NCI-H187 (cell line): Measurements from ENCODE around the gene FAM25A.
"Not testable (repeated sequence)": the region's sequence is repeated elsewhere in the genome, so short reads cannot be mapped to it uniquely, and the experiment has no call there.

Source experiments
- DNase-seq, 2 experiments: peaks; one replicate each; lab custom pipeline; 2025; lab: John Stamatoyannopoulos, UW

The FAM25A gene

DNA sequence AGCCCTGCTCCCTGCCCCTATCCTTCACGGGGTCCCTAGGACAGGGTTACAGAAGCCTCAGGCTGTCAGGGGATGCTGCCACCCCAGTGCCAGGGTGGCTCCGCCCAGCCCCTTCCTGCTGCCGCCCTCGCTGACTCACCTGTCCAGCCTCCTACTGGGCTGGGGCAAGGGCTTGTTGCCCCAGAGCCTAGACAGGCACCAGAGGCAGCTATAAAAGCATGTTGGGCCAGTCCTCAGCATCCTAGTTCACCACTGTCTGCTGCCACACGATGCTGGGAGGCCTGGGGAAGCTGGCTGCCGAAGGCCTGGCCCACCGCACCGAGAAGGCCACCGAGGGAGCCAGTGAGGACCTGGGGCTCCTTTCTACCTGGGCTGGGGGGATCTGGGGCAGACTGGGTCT, at the start of gene FAM25A:
Gene FAM25A, plus strand, starts transcription at position 239 of the 400 bp plus-strand sequence. Its CDS starts 31 bp downstream, at position 270.
- DNase-seq, result not testable (repeated sequence)

DNA sequence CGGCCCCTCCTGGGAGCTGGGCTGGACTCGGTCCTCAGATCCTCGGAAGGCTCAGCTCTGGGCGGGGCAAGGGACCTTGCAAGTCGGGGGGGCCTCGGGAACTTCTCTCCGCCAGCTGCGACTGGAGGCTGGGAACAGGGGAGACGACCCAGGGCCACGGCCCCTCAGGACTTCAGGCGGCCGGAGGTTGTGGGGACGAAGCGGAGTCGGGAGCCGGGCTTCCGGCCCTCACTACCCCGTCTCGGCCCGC, 49.2 kb upstream of the FAM25A start:
- no peak for DNase-seq

DNA sequence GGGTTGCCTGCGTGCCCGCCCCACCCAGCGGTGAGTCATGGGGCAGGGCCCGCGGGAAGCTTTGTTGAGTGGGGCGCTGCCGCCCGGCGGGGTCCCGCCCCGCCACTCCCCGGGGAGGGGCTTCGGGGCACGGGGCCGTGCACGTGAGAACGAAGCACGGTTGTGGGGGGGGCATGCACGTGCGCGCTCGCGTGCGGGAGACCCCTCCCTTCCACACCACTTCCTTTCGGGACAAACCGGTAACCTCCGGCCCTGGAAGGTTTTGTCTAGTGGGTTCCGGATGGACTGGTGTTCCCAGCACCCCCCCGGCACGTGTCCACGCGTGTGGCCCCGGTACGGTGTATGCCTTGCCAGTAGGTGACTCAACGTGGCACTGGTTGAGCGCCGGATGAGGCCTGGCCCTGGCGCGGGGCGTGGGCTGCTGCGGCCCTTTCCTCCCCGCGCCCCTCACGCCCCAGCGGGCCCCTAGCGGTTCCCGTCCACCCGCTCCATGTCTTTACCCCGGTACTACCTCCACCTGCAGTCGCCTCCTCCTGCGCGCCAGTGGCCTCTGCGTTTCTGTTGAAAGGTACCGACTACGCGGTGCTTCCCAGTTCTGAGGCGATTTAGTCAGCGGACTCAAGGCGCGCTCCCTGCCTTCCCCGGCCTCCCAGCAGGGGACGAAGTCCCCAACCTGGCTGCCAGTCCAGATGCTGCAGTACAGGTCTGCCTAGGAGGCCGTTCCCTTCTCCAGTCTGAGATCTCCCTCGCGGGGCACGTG, 48.7 kb upstream of the FAM25A start:
- no peak for DNase-seq

DNA sequence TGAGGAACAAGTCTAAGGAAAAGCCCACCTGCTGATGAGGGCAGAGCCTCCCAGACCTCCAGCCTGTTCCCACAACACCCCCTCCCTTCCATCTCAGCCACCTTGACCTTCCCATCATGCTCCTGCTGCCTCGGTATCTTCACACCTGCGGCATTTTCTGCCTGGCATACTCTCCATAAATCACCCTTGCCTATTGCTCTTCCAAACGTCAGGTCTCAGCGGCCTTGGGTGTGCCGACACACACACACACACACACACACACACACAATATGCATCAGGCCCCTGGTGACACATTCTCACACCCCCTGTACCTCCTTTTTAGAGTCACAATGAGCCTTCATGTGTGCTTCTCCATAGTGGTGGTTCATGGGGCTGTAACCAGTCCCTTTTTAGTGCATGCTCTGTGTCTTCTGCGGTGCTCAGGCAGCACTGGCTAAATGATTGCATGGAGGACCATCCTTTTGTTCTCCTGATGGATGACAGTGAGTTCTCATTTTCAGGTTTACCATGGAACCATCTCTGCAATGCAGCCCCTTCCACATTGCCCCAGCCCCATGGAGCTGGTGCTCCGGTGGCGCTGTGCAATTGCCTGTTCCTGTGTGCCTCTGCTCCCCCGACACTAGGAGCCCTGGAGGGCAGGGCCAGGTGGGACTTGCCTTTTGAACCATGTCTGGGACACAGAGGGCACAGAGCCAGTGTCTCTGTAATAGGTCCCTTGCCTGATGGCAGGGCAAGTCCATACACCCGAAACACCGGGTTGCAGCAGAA, 47.3 kb upstream of the FAM25A start:
- no peak for DNase-seq

DNA sequence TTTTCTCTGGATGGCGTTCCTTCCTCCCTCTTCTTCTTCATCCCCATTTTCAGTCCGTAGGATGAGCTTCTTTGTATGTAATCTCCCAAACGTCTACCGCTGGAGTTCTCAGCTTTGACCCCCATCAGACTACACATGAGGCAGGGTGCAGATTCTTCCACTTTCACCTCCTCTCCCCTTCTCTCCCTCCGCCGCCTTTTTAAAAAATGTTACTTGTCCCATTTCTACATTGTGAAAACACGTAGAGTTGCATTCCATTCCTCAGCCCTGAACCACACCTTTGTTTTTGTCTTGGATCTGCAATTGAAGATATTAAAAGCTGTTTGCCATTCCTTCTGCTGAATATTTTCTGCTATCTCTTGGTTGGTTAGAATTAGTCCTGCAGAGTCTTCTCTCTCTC, 45.6 kb upstream of the FAM25A start:
- no peak for DNase-seq

DNA sequence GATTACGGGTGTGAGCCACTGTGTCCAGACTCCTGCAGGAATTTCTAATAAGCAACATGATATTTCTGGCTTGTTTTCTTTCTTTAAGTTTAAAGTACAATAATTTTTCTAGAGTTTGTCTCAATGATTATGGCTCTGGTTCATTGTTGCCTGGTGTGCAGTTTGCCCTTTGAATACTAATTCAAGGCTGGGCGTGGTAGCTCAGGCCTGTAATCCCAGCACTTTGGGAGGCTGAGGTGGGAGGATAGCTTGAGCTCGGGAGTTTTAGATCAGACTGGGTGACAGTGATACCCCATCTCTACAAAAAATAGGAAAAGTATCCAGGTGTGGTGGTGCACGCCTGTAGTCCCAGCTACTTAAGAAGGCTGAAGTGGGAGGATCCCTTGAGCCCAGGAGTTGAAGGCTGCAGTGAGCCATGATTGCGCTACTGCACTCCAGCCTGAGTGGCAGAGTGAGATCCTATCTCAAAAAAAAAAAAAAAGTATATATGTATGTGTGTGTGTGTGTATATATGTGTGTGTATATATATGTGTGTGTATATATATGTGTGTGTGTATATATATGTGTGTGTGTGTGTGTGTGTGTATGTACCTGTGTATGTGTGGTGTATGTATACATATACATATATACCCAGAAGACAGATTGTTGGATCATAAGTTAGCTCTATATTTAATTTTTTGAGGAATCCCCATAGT, 43.6 kb upstream of the FAM25A start:
- DNase-seq, result no peak

DNA sequence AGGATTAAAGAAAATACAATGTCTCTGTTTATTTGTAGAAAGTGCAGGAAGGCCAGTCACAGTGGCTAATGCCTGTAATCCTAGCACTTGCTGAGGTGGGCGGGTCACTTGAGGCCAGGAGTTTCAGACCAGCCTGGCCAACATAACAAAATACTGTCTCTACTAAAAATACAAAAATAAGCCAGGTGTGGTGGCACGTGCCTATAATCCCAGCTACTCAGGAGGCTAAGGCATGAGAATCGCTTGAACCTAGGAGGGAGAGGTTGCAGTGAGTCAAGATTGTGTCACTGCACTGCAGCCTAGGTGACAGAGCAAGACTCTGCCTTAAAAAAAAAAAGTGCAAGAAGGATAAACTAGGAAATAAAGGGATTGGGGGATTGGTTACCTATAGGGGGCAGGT, 41.6 kb upstream of the FAM25A start:
- DNase-seq, result not testable (repeated sequence)

DNA sequence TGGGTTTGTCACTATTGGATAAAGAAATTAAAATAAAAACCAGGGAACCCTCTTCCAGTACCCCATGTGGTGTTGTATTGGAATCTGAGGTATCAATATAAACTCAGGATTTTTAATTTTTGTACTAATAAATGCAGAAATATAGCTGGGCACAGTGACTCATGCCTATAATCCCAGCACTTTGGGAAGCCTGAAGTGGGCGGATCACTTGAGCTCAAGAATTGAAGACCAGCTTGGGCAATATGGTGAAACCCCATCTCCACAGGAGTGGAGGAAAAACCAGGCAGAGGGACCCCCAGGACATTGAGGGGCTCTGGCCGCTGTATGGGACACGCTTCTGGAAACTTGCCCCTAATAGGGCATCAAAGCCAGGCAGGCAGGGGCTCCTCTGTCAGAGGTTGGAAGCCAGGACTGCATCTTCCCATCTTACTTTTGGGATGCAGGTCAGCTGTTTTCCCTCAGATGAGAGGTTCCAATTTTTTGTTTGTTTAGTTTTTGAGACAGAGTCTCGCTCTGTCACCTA, 40.7 kb upstream of the FAM25A start:
- no peak for DNase-seq

DNA sequence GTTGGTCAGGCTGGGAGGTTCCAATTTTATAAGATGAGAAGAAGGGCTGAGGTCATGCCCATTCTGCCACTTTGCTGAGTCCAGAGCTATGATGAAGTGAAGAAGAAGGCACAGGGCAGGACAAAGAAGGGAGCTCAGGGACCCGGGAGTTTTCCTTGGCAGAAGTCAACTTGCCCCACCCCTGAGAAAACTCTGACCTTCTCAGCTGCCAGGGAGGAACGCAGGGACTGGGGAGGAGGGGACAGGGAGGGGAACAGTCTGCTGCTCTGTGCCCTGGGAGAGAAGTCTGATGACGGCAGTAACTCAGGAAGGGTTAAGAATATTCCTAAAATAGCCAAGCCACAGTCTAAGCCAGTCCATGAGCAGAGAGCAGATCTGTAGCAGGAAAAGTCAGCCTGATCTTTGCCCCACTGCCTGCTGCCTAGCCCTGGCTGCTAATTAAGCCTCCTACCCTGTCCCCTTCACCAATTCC, 40.1 kb upstream of the FAM25A start:
- no peak for DNase-seq

DNA sequence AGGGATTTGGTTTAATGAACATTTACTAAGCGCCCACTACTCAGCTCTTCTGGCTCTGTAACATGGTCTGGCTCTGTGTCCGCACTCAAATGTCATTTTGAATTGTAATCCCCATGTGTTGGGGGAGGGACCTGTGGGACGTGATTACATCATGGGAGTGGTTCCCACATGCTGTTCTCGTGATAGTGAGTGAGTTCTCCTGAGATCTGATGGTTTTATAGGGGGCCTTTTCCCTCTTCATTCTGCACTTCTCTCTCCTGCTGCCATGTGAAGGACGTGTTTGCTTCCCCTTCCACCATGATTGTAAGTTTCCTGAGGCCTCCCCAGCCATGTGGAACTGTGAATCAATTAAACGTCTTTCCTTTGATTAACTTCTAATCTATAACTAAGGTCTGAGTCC, 39.1 kb upstream of the FAM25A start:
- DNase-seq, result not testable (repeated sequence)

DNA sequence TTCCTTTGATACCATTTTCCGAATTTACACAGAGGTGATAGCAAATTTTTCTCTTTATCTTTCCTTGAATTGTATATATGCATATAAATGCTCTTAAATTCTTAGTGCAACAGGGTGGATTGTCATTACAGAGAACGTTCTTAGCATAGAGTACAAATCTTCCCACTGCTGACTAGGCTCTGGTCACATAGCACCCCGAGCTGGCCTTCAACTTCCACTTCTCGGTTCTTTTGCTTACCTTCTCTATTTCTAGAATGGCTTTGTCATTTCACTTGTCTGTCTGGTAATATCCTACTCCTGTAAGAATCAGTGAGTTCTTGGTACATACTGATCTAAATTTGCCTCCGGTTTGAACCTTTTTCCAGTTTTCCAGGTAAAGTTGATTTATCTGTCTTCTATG, 38.4 kb upstream of the FAM25A start:
- no peak for DNase-seq

DNA sequence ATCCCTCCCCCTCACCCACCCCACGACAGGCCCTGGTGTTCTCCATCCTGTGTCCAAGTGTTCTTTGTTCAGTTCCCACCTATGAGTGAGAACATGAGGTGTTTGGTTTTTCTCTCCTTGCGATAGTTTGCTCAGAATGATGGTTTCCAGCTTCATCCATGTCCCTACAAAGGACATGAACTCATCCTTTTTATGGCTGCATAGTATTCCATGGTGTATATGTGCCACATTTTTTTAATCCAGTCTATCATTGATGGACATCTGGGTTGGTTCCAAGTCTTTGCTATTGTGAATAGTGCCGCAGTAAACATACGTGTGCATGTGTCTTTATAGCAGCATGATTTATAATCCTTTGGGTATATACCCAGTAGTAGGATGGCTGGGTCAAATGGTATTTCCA, 35.6 kb upstream of the FAM25A start:
- DNase-seq, result not testable (repeated sequence)

DNA sequence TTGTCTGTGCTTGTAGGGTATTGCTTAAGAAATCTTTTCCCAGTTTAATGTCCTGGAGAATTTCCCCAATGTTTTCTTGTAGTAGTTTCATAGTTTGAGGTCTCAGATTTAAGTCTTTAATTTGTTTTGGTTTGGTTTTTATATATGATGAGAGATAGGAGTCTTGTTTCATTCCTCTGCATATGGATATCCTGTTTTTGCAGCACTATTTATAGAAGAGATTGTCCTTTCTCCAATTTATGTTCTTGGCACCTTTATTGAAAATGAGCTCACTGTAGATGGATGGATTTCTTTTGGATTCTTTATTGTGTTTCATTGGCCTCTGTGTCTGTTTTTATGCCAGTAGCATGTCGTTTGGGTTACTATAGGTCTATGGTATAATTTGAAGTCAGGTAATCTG, 31.6 kb upstream of the FAM25A start:
- DNase-seq, result no peak

DNA sequence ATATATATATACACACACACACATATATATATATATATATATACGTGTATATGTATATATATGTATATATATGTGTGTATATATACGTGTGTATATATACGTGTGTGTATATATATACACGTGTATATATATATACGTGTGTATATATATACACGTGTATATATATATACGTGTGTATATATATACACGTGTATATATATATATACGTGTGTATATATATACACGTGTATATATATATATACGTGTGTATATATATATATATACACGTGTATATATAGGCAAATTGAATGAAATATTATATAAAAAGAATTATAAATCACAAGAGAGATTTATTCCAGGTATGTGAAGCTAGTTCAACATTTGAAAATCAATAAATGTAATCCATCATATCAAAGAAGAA, 28.7 kb upstream of the FAM25A start:
- not testable (repeated sequence) for DNase-seq

DNA sequence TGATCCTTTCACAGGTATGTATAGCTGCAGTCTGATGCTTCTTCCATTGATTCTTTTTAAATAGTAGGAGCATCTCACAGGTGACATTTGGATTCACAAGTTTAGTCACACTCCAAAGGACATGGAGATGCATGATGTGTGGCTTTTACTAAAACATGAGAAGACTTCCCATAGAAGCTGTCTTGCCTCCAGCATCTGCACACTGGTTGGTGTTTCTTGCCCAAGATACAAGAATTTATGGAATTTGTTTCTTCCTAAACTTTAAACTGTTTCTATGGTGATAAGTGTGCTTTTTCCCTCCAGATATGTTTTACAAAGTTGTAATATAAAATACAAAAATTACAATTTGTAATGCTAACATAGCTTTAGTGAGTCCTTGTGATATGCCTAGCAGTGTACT, 27.6 kb upstream of the FAM25A start:
- no peak for DNase-seq

DNA sequence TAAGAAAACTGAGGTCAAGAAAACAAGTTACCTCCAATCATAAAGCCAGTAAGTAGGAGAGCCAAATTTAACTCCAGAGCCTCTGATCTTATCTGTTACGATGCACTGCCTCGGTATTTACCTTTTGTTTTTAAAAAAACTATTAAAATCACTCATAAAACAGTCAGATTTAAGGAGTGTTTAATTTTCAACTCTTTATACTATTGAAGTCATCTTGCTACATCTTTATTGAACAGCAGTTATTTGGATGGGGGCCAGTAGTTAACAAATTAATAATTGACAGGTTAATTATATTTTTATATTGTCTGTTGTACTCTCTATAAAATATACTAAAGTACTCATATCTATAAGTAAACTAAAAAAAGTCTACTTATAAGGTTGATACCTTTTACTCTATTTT, 27.2 kb upstream of the FAM25A start:
- no peak for DNase-seq

DNA sequence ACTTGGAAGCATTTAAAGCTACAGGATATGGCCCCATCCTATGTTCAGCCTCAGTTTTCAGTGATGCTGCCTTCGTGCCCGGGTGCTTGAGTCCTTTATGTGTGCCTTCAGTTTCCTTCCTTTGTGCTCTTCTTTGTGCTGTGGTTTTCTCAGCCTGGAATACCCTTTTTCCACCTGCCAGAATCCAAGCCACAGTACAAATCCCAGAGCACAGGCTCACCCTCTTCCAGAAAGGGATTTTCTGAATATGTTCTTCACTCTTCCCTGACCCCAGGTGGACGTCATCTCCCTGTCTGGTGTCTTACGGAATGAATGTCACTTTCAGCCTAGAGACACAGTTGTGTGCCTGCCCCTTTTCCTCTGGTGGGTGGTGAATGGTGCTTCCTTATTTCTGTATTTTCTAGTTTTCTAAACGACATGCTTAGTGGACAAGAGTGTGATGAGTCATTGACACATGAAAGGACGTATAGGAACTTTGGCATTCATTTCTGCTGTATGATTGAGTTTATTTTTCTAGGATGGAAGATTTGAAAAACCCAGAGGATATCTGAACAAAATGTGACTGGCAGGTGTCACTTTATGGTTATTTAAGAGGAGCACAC, 20.2 kb upstream of the FAM25A start:
- not testable (repeated sequence) for DNase-seq

DNA sequence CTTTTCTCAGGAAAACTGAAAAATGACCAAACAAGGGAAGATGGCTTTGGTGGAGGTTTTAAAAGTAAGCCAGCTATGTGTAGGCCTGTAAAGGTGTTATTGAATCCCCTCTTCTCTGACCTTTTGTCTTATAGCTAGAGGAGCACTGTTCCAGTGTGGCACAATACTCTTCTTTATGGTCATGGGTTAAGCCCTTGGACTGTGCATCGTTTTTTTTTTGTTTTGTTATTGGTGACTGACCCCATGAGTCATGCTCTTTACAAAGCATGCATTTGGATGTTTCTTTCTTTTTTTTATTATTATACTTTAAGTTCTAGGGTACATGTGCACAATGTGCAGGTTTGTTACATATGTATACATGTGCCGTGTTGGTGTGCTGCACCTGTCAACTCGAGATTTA, 19.6 kb upstream of the FAM25A start:
- no peak for DNase-seq

DNA sequence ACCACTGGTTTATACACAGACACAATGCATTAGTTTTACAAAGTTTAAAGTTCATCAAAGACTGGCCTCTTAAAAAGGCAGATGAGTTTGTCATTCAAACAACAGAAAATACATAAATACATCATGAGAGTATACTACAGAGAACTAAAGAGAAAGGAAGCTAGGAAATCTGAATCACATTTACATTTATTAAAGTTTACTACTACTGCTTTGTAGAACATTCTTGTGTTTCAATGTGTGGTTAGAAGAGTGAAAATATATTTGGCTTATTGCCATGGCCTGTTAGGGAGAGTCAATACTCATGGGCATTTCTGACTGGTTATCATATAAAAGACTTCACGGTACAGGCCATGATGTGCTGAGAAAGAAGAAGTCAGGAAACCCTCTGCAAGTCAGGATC, 13.0 kb upstream of the FAM25A start:
- not testable (repeated sequence) for DNase-seq

DNA sequence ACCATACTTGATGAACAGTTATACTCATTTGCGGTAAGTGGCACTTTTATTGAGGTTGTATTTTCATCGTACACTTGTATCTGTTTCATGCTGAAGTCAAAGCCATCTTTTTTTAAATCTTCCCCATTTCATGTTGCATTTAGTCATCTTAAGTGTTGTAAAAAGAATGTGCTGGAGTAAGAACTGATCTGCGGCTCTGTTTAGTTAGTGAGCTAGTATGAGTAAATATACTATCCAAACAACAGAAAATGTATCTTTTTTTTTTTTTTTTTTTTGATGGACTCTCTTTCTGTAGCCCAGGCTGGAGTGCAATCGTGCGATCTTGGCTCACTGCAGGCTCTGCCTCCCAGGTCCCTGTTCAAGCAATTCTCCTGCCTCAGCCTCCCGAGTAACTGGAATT, 12.4 kb upstream of the FAM25A start:
- not testable (repeated sequence) for DNase-seq

DNA sequence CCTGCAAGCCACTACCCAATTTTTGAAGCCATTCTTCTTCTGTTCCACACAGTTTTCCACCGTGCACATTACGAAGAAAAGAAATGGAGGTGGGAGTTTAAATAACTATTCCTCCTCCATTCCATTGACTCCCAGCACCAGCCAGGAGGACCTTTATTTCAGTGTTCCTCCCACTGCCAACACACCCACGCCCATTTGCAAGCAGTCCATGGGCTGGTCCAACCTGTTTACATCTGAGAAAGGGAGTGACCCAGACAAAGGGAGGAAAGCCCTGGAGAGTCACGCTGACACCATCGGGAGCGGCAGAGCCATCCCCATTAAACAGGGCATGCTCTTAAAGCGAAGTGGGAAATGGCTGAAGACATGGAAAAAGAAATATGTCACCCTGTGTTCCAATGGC, 11.8 kb upstream of the FAM25A start:
- not testable (repeated sequence) for DNase-seq

DNA sequence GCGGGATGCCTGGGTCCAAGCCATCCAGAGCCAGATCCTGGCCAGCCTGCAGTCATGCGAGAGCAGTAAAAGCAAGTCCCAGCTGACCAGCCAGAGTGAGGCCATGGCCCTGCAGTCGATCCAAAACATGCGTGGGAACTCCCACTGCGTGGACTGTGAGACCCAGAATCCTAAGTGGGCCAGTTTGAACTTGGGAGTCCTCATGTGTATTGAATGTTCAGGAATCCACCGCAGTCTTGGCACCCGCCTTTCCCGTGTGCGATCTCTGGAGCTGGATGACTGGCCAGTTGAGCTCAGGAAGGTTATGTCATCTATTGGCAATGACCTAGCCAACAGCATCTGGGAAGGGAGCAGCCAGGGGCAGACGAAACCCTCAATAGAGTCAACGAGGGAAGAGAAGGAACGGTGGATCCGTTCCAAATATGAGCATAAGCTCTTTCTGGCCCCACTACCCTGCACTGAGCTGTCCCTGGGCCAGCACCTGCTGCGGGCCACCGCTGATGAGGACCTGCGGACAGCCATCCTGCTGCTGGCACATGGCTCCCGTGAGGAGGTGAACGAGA, 10.9 kb upstream of the FAM25A start:
- not testable (repeated sequence) for DNase-seq
